ENCODE data around the gene CETP.

The CETP gene

GRCh38 chr16:56948234-56948633 is 13.5 kb upstream of the CETP start:
- no peak for DNase-seq (ENCODE audit: low read depth)
- no peak for TF ChIP-seq CTCF (IDR thresholded peaks at IDR 0.05; ENCODE audit: insufficient read depth, low read depth, low read length, missing control alignments)
- no peak overlapping the region for H3K4me3 ChIP-seq (ENCODE audit: low read depth, low read length)

- no peak for DNase-seq (ENCODE audit: low read depth)
- no peak for TF ChIP-seq CTCF (IDR thresholded peaks at IDR 0.05; ENCODE audit: insufficient read depth, low read depth, low read length, missing control alignments)
- no peak overlapping the region for H3K4me3 ChIP-seq (ENCODE audit: low read depth, low read length)
These were observed 11.7 kb upstream of the CETP start for GRCh38 chr16:56950051-56950450.

- no peak overlapping the region for H3K4me3 ChIP-seq (ENCODE audit: low read depth, low read length)
- no peak for DNase-seq (ENCODE audit: low read depth)
- no peak for TF ChIP-seq CTCF (IDR thresholded peaks at IDR 0.05; ENCODE audit: insufficient read depth, low read depth, low read length, missing control alignments)
These were observed 11.3 kb upstream of the CETP start for GRCh38 chr16:56950455-56950854.

DNA sequence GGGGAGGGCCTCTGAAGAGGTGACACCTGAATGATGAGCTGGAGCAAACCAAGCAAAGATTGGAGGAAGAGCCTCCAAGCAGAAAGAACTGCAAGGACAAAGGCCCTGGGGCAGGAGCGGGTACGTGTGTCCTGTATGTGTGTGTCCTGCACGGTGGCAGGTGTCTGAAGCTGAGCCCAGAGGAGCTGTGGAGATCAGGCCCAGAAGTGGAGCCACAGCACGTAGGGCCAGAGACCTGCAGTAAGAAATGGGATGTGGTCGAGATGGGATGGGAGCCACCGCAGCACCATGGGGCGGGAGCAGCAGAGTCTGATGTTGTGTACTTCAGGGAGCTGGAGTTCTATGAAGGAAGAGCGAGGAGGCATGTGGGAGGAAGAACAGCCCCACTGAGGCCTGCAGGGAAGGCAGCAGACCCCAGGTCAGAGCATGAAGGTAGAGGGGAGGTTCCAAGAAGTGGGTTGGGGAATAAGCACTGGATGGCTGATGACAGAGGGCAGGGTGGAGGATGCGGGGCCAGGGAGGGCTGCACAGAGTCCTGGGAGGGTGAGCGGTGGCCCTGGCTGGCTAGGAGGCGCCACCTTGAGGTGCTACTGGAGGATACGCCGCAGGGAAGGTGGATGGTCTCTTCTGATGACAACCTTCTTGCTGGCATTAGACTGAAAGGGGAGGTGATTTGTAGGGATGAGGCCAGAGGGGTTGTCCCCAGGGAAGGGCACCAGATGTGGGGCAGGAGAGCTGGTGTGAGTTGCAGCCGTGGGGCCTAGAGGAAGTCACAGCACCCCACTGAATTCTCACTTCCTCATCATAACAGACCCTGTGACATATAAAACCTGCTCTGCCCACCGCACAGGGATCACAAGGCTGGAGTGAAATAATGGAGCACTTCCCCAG is 10.6 kb upstream of the CETP start:
- TF ChIP-seq CTCF (IDR thresholded peaks at IDR 0.05; ENCODE audit: insufficient read depth, low read depth, low read length, missing control alignments) = peak; percentile 73
- DNase-seq (ENCODE audit: low read depth) = peak; percentile 74
- no peak overlapping the region for H3K4me3 ChIP-seq (ENCODE audit: low read depth, low read length)

GRCh38 chr16:56953006-56953405 is 8.7 kb upstream of the CETP start:
- H3K4me3 ChIP-seq (ENCODE audit: low read depth, low read length) = no peak overlapping the region
- DNase-seq (ENCODE audit: low read depth) = no peak
- no peak for TF ChIP-seq CTCF (IDR thresholded peaks at IDR 0.05; ENCODE audit: insufficient read depth, low read depth, low read length, missing control alignments)

DNA sequence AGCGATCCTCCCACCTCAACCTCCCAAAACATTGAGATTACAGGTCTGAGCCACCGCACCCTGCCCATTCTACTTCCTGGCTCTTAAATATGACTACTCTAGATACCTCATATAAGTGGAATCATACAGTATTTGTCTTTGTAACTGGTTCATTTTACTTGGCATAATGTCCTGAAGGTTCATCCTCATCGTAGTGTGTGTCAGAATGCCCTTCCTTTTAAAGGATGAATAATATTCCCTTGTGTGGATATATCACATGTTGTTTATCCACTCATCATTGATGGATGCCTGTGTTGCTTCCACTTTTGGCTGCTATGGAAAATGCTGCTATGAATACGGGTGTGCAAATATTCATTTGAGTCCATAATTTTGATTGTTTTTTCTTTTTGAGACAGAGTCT is 5.7 kb upstream of the CETP start:
- TF ChIP-seq CTCF (IDR thresholded peaks at IDR 0.05; ENCODE audit: insufficient read depth, low read depth, low read length, missing control alignments) = no peak
- no peak overlapping the region for H3K4me3 ChIP-seq (ENCODE audit: low read depth, low read length)
- DNase-seq (ENCODE audit: low read depth) = no peak

DNA sequence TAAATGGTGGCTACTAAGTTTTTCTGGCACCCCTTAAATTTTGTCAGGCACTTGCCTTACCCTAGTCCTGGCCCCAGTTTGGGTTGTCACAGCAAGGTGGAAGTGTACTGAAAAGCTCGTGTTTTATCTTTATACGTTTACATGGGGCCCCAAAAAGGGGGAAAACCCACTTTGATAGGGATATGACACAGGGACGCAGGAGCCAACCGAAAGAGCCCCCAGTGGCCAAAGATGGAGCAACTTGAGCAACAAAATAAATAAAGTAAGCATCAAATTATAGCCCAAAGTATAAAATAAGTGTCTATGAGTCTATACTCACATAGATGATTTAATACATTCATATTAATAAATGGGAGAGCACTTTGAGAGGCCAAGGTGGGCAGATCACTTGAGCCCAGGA is 5.0 kb upstream of the CETP start:
- no peak for DNase-seq (ENCODE audit: low read depth)
- H3K4me3 ChIP-seq (ENCODE audit: low read depth, low read length) = no peak overlapping the region
- peak; percentile 19 for TF ChIP-seq CTCF (IDR thresholded peaks at IDR 0.05; ENCODE audit: insufficient read depth, low read depth, low read length, missing control alignments)

All from GM12865 (cell line).